Central memory CD8-positive, alpha-beta T cell (primary cell): ENCODE measurements around the gene LY6G6D.
"Not testable (repeated sequence)": the region's sequence is repeated elsewhere in the genome, so short reads cannot be mapped to it uniquely, and the experiment has no call there.

Source experiments
- ATAC-seq: fragments of 150-1000 bp; cut with Tn5 transposase; replicated peaks from 2 replicates; pipeline ENCODE4 v1.10.0; 2022; ENCODE audit warnings: mild to moderate bottlenecking, moderate FRiP score, moderate number of reproducible peaks; ENCODE audit not compliant: poor library complexity, severe bottlenecking; ENCODE audit errors: extremely low read depth
- DNase-seq, 2 donors: peaks; one replicate each; pipeline ENCODE4 v3.0.0; 2021; ENCODE audit warnings: low spot score in 2 of 2
- H3K27ac Mint-ChIP-seq: one replicate; pipeline ENCODE4 v1.8.0; 2022; ENCODE audit warnings: low read depth, mild to moderate bottlenecking, moderate library complexity, mixed read lengths
- H3K27me3 Mint-ChIP-seq: one replicate; pipeline ENCODE4 v1.8.0; 2022; ENCODE audit warnings: mixed read lengths
- H3K36me3 Mint-ChIP-seq: one replicate; pipeline ENCODE4 v1.8.0; 2022; ENCODE audit warnings: mild to moderate bottlenecking, moderate library complexity, mixed read lengths; ENCODE audit not compliant: insufficient read depth
- H3K4me1 Mint-ChIP-seq: one replicate; pipeline ENCODE4 v1.8.0; 2022; ENCODE audit warnings: mixed read lengths
- H3K4me3 Mint-ChIP-seq: one replicate; pipeline ENCODE4 v1.8.0; 2022; ENCODE audit warnings: mild to moderate bottlenecking, moderate library complexity, mixed read lengths
- H3K9me3 Mint-ChIP-seq: one replicate; pipeline ENCODE4 v1.8.0; 2022; ENCODE audit warnings: mixed read lengths

LY6G6D gene

GRCh38 chr6:31701666-31702404, 13.3 kb upstream of the LY6G6D start:
- DNase-seq (no peak), ATAC-seq (no peak)
- H3K27ac Mint-ChIP-seq: peak overlapping the region; percentile 99
- H3K27me3 Mint-ChIP-seq: no peaks in the 10 kb centered on the region
- H3K4me3 Mint-ChIP-seq: peak overlapping the region; percentile 96
- H3K4me1 Mint-ChIP-seq: peaks cover 38% of the 10 kb centered on the region
- no peaks in the 10 kb centered on the region for H3K9me3 Mint-ChIP-seq
- peaks cover 27% of the 10 kb centered on the region for H3K36me3 Mint-ChIP-seq

- ATAC-seq: peak; percentile 2
- H3K27ac Mint-ChIP-seq: peak overlapping the region; percentile 99
- H3K4me3 Mint-ChIP-seq: peak overlapping the region; percentile 96
- H3K4me1 Mint-ChIP-seq: peaks cover 32% of the 10 kb centered on the region
- H3K36me3 Mint-ChIP-seq: peaks cover 26% of the 10 kb centered on the region
- no peaks in the 10 kb centered on the region for H3K27me3 Mint-ChIP-seq
- H3K9me3 Mint-ChIP-seq: no peaks in the 10 kb centered on the region
- DNase-seq: no peak
These were observed 12.7 kb upstream of the LY6G6D start for GRCh38 chr6:31702405-31702818.

DNA sequence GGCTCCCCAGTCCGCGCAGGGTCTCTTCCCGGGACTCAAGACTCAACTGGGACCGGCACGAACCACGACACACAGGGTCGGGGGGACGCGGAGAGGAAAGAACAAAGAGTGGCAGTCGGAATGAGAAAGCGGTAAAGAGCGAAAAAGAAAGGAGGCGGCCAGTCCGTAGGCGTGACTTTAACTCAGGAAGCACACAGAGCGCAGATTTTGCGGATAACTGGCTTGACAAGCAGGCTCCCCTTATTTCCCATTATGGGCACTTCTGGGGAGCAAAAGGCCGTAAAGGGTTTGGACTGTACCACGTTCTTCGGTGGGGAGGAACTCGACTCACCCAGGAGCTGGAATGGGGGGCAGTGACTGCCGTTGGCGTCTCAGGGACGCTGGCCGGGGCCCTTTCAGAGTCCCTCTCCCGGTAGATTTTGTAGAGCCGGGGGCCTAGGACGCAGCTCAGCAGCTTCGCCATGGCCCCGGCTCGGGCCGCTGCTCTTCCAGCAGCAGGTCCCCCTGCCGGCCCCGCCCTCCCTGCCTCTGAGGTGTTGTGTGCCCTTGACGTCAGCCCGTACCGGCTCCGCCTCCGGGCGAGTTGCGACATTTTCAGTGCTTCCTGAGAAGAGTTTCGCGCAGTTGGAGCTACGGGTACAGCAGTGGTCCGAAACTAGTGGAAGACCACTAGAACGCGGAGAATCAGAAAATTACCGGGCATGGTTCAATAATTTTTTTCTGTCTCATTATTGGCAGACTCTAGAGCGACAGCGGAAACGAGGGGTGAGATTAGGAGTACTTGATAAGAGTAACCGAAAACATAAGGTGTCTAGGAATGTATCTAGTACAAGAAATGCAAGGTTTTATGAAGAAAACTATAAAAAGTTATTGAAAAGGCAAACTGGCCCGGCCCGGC, 12.1 kb upstream of the LY6G6D start, which contains the start of gene ABHD16A:
Gene ABHD16A (minus strand): TSS at position 506 of the 898 bp plus-strand sequence. CDS start 43 bp downstream, at position 463.
- ATAC-seq (peak; percentile 95), DNase-seq (peak; percentile 92 to 96)
- H3K4me3 Mint-ChIP-seq: peak within 1 kb of the TSS; percentile 96
- H3K4me1 Mint-ChIP-seq: peaks cover 26% of the 10 kb centered on the region
- H3K36me3 Mint-ChIP-seq: peaks cover 21% of the 10 kb centered on the region
- peak within 1 kb of the TSS; percentile 99 for H3K27ac Mint-ChIP-seq
- H3K9me3 Mint-ChIP-seq: no peaks in the 10 kb centered on the region
- no peaks in the 10 kb centered on the region for H3K27me3 Mint-ChIP-seq

- no peak overlapping the region for H3K4me3 Mint-ChIP-seq
- H3K9me3 Mint-ChIP-seq: no peaks in the 10 kb centered on the region
- peaks cover 28% of the 10 kb centered on the region for H3K4me1 Mint-ChIP-seq
- DNase-seq (no peak), ATAC-seq (no peak)
- H3K27me3 Mint-ChIP-seq: no peaks in the 10 kb centered on the region
- peaks cover 14% of the 10 kb centered on the region for H3K36me3 Mint-ChIP-seq
- H3K27ac Mint-ChIP-seq: no peak overlapping the region
These were observed 9.2 kb upstream of the LY6G6D start for GRCh38 chr6:31705931-31706330.

GRCh38 chr6:31706599-31706998, 8.5 kb upstream of the LY6G6D start, which contains the start of gene LY6G6F:
Gene LY6G6F, plus strand, starts transcription at chr6:31706866. Its CDS starts 41 bp downstream, at chr6:31706907.
- Mint-ChIP-seq H3K4me3 (no peak within 1 kb of the TSS), H3K36me3 (peaks cover 11% of the 10 kb centered on the region), H3K27me3 (no peaks in the 10 kb centered on the region), H3K9me3 (no peaks in the 10 kb centered on the region), H3K4me1 (peaks cover 28% of the 10 kb centered on the region), H3K27ac (no peak within 1 kb of the TSS)
- no peak for ATAC-seq
- DNase-seq: no peak

DNA sequence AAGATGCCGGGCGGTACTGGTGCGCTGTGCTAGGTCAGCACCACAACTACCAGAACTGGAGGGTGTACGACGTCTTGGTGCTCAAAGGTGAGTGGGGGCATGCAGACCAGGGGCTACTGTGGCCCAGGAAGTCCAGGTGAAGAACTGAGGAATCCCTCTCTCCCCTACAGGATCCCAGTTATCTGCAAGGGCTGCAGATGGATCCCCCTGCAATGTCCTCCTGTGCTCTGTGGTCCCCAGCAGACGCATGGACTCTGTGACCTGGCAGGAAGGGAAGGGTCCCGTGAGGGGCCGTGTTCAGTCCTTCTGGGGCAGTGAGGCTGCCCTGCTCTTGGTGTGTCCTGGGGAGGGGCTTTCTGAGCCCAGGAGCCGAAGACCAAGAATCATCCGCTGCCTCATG, 7.4 kb upstream of the LY6G6D start:
- H3K27me3 Mint-ChIP-seq: no peaks in the 10 kb centered on the region
- no peaks in the 10 kb centered on the region for H3K9me3 Mint-ChIP-seq
- DNase-seq (no peak), ATAC-seq (no peak)
- H3K36me3 Mint-ChIP-seq: peaks cover 6% of the 10 kb centered on the region
- no peak overlapping the region for H3K4me3 Mint-ChIP-seq
- no peak overlapping the region for H3K27ac Mint-ChIP-seq
- peaks cover 23% of the 10 kb centered on the region for H3K4me1 Mint-ChIP-seq

DNA sequence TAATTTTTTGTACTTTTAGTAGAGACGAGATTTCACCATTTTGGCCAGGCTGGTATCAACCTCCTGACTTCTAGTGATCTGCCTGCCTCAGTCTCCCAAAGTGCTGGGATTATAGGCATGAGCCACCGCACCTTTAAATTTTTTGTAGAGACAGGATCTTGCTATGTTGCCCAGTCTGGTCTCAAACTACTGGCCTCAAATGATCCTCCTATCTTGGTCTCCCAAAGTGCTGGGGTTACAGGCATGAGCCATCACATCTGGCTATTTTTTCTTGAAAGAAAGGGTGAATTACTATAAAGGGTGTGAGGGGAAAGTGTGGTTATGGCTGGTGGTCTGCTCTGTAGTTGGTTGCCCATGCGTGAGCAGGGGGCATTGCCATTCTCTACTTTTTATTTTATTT, 6.9 kb upstream of the LY6G6D start:
- Mint-ChIP-seq H3K27ac (no peak overlapping the region), H3K27me3 (no peaks in the 10 kb centered on the region), H3K4me1 (peaks cover 21% of the 10 kb centered on the region), H3K4me3 (no peak overlapping the region), H3K36me3 (peaks cover 2% of the 10 kb centered on the region), H3K9me3 (no peaks in the 10 kb centered on the region)
- no peak for DNase-seq
- no peak for ATAC-seq

- peaks cover 17% of the 10 kb centered on the region for H3K4me1 Mint-ChIP-seq
- not testable (repeated sequence) for H3K9me3 Mint-ChIP-seq, H3K27me3 Mint-ChIP-seq, H3K27ac Mint-ChIP-seq, ATAC-seq, H3K36me3 Mint-ChIP-seq, H3K4me3 Mint-ChIP-seq, DNase-seq
These were observed 6.0 kb upstream of the LY6G6D start for GRCh38 chr6:31709157-31709556.

DNA sequence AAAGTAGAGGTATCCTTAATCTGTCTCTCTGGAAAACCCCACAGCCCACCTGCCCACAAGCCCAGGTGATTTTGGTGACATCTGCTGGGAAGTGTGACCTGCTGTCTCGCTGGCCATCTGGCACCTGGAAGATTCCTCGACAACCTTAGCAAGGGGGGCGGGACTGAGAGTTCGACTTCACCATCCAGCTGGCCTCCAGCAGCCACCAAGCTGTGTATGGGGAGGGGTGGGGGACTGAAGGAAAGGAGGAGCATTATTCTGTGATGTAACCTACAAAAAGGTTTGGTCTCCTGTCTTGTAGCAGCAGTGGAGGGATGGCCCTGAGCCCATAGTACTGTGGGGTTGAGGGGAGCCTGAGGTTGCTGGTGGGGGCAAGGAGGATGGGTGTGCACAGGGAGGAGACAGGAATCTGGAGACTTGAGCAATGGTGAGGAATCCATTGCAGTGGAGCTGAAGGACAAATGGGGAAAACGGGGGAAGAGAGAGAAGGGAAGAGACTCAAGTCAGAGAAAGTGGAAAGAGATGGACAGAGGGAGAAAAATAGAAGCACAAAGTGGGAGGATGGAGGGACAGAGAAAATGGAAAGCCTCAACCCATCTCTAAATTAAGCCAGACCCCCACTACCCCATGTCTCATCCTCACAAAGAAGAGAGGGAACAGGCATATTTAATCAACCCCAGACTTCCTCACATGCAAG, 4.5 kb upstream of the LY6G6D start:
- peak overlapping the region; percentile 47 for H3K27ac Mint-ChIP-seq
- no peaks in the 10 kb centered on the region for H3K9me3 Mint-ChIP-seq
- H3K4me1 Mint-ChIP-seq: peaks cover 17% of the 10 kb centered on the region
- no peak overlapping the region for H3K4me3 Mint-ChIP-seq
- DNase-seq (no peak), ATAC-seq (no peak)
- H3K36me3 Mint-ChIP-seq: no peaks in the 10 kb centered on the region
- H3K27me3 Mint-ChIP-seq: no peaks in the 10 kb centered on the region

GRCh38 chr6:31711233-31711632, 3.9 kb upstream of the LY6G6D start:
- ATAC-seq: no peak
- H3K36me3 Mint-ChIP-seq: no peaks in the 10 kb centered on the region
- no peaks in the 10 kb centered on the region for H3K27me3 Mint-ChIP-seq
- H3K9me3 Mint-ChIP-seq: no peaks in the 10 kb centered on the region
- H3K4me3 Mint-ChIP-seq: no peak overlapping the region
- no peak for DNase-seq
- H3K4me1 Mint-ChIP-seq: peaks cover 17% of the 10 kb centered on the region
- peak overlapping the region; percentile 47 for H3K27ac Mint-ChIP-seq

- Mint-ChIP-seq H3K27me3 (no peaks in the 10 kb centered on the region), H3K36me3 (no peaks in the 10 kb centered on the region), H3K4me3 (no peak overlapping the region), H3K4me1 (peaks cover 17% of the 10 kb centered on the region), H3K27ac (peak overlapping the region; percentile 65), H3K9me3 (no peaks in the 10 kb centered on the region)
- ATAC-seq (no peak), DNase-seq (no peak)
These were observed 2.9 kb upstream of the LY6G6D start for GRCh38 chr6:31712296-31712695.

DNA sequence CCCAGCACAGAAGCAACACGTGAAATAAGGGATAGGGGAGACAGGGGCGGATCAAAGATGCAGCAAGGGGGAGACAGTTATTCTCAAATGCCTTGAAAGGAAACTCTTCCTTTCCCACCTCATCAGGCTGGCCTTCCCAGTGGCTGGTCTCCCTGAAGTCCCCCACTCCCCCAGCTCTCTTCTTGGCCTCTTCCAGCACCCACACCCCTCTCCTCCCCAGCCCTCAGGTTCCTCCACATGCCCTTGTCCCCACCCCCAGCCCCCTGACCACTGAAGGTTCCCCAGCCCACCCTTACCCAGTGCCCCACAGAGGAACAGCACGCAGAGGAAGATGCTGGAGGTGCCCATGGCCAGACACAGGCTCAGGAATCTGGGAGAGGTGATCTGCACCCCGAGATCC, 1.7 kb upstream of the LY6G6D start:
- H3K36me3 Mint-ChIP-seq: no peaks in the 10 kb centered on the region
- DNase-seq (no peak), ATAC-seq (no peak)
- H3K27me3 Mint-ChIP-seq: no peaks in the 10 kb centered on the region
- no peak overlapping the region for H3K27ac Mint-ChIP-seq
- no peaks in the 10 kb centered on the region for H3K9me3 Mint-ChIP-seq
- H3K4me1 Mint-ChIP-seq: peaks cover 17% of the 10 kb centered on the region
- H3K4me3 Mint-ChIP-seq: no peak overlapping the region
